HUES6 (cell line): ENCODE measurements around the gene NANOGP8.

Source experiments
- H3K27ac ChIP-seq: 2 replicates; pipeline ENCODE4 v1.7.0; 2013; ENCODE audit warnings: low read depth, mild to moderate bottlenecking, low read length, inconsistent platforms
- H3K27me3 ChIP-seq: 2 replicates; pipeline ENCODE4 v1.6.1; 2013; ENCODE audit warnings: low read length; ENCODE audit not compliant: control insufficient read depth, insufficient read depth
- H3K36me3 ChIP-seq: 2 replicates; pipeline ENCODE4 v1.6.1; 2013; ENCODE audit warnings: low read length; ENCODE audit not compliant: control insufficient read depth, insufficient read depth
- H3K4me1 ChIP-seq: 2 replicates; pipeline ENCODE4 v1.6.1; 2013; ENCODE audit warnings: low read length; ENCODE audit not compliant: control insufficient read depth, insufficient read depth
- H3K4me3 ChIP-seq: 2 replicates; pipeline ENCODE4 v1.5.1; 2013; ENCODE audit warnings: low read depth, low read length
- H3K9ac ChIP-seq: one replicate; pipeline ENCODE4 v1.6.1; 2013; ENCODE audit warnings: mild to moderate bottlenecking, low read length
- H3K9me3 ChIP-seq: 2 replicates; pipeline ENCODE4 v1.6.1; 2013; ENCODE audit warnings: low read depth, low read length; ENCODE audit not compliant: control insufficient read depth, insufficient read depth

Gene NANOGP8

DNA sequence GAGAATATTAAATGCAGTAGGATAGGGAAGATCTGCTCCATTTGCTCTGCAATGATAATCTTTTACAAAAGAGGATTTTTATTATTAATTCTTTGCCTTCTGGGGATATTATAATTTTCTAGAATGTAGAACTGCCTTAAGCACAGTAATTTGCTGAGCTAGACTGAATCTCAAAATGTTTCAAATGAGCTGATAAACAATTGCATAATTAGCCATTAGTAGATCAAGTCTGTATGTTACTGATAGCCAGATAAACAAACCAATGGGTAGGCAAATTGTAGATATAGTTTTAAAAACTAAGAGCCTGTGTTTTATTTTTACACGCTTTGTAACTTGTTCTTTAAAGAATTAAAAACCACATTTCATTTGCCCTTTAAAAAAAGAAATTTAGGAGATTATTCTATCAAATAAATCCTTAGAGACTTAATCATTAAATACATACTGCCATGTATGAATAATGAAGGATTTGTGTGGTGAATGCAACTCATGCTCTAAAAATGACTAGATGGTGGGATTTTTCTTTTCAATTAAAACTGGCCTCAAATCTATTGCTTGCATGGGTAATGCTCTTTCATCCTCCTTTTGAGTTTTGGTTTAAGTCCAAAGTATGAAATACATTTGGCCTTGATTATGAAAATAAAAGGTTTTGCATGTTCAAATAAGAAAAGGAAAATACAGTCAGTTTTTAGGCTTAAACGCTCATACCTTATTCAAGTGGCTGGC, 32.6 kb upstream of the NANOGP8 start:
- H3K4me3 ChIP-seq: no peak overlapping the region
- no peaks in the 10 kb centered on the region for H3K27me3 ChIP-seq
- no peaks in the 10 kb centered on the region for H3K9me3 ChIP-seq

DNA sequence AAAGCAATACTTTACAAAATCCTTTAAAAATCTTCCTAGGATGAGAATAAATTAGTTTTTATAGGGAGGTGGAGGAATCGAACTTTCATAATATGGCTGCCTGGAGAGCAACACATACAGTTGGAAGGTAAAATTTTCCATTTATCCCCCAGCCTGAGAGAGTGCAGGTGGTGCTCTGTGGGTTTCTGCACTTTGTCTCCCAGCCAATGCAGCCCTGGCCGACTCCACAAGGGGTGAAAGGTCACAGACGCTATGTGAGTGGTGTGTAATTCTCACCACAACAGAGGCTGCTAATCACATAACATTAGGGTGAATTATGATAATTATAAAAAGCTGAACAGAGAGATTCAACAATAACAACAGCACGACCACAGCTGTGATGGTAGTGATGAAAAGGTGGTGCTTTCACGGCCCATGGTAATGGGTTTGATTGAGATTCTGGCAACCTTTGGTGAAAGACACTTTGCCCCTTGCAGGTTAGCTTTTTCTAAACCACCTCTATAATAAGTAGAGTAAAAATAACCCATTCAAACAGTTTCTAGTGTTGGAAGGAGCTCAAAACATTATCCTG, 30.1 kb upstream of the NANOGP8 start:
- H3K27ac ChIP-seq: no peak overlapping the region
- H3K27me3 ChIP-seq: no peaks in the 10 kb centered on the region
- H3K36me3 ChIP-seq: no peaks in the 10 kb centered on the region

More for the DNA sequence above, 32.6 kb upstream of the NANOGP8 start:
- H3K4me1 ChIP-seq: peaks cover 12% of the 10 kb centered on the region
- no peak overlapping the region for H3K9ac ChIP-seq
- H3K27ac ChIP-seq: no peak overlapping the region
- no peaks in the 10 kb centered on the region for H3K36me3 ChIP-seq

DNA sequence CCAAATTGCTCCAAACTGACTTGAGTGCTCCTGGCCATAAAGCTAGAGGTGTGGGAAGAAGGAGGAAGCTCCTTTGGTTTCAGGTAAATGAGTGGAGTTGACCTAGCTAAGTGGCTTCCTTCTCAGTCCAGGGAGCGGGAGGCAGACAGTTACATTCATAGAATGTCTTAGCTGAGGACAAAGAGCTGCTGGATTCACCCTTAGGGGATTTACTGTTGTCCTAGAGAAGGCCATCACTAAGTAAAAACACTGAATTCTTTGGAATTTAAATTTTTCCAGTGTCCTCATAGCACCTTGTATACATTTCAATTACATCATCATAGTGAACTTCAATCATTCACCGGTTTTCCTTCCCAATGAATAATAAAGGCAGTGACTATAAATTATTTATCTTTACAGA, 27.3 kb upstream of the NANOGP8 start:
- Histone ChIP-seq H3K27ac (no peak overlapping the region), H3K27me3 (no peaks in the 10 kb centered on the region), H3K4me3 (no peak overlapping the region), H3K4me1 (peaks cover 9% of the 10 kb centered on the region), H3K9me3 (no peaks in the 10 kb centered on the region), H3K9ac (no peak overlapping the region), H3K36me3 (no peaks in the 10 kb centered on the region)

More for the DNA sequence above, 30.1 kb upstream of the NANOGP8 start:
- no peaks in the 10 kb centered on the region for H3K9me3 ChIP-seq
- H3K4me3 ChIP-seq: no peak overlapping the region
- peaks cover 12% of the 10 kb centered on the region for H3K4me1 ChIP-seq
- H3K9ac ChIP-seq: no peak overlapping the region

DNA sequence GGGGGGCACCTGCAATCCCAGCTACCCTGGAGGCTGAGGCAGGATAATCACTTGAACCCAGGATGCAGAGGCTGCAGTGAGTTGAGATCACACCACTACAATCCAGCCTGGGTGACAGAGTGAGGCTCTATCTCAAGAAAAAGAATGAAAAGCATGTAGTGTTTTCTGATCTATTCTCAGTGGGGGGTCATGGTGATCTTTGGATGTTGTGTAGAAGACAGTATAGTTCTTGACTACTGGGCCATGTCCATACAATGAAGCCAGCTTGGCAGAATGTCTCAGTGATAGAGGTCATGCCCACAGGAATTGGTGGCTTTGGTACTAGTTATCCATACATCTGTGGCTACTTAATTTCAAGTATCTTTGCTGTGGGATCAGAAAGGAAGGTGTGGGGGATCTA, 26.8 kb upstream of the NANOGP8 start:
- no peak overlapping the region for H3K4me3 ChIP-seq
- peaks cover 4% of the 10 kb centered on the region; the same call in 1 of the 2 replicates for H3K4me1 ChIP-seq

DNA sequence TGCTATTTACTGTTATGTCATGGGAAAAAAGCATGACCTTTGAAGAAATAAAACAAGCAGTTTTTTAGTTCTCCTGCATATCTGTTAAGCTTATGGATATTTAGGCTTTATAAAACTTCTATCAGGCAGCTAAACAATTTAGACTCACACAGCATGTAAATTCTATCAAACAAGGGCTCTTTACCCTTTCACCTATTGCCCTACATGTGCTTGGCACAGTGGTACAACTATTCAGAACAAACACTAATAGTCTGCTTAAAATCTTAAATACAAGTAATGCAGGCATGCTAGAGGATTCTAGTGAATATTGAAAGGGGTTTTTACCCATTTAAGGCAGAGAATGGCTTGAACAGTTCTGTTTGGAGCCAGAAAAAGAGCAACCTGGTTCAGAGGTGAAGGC, 23.4 kb upstream of the NANOGP8 start:
- no peaks in the 10 kb centered on the region for H3K36me3 ChIP-seq
- H3K9me3 ChIP-seq: no peaks in the 10 kb centered on the region
- H3K27me3 ChIP-seq: no peaks in the 10 kb centered on the region
- no peak overlapping the region for H3K4me3 ChIP-seq
- no peak overlapping the region for H3K27ac ChIP-seq
- no peak overlapping the region for H3K9ac ChIP-seq
- H3K4me1 ChIP-seq: no peaks in the 10 kb centered on the region

More for the DNA sequence above, 26.8 kb upstream of the NANOGP8 start:
- Histone ChIP-seq H3K36me3 (no peaks in the 10 kb centered on the region), H3K9ac (no peak overlapping the region), H3K27me3 (no peaks in the 10 kb centered on the region), H3K27ac (no peak overlapping the region), H3K9me3 (no peaks in the 10 kb centered on the region)

DNA sequence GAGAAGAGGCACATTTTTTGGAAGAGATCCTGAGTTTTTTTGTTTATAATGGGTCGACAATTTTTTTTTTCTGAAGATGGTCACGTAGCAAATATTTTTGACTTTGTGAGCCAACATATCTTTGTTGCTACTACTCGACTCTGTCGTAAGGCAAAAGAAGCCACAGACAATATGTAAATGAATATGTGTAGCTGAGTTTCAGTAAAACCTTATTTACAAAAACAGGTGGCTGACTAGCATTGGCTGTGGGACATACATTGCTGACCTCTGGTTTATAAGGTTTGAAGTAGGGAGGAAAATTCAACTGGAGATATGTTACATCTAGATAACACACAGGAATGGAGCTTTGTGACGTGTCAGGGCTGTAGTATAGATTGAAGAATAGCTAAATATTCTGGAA, 22.5 kb upstream of the NANOGP8 start:
- no peaks in the 10 kb centered on the region for H3K9me3 ChIP-seq
- H3K27ac ChIP-seq: no peak overlapping the region
- no peak overlapping the region for H3K9ac ChIP-seq
- H3K4me1 ChIP-seq: no peaks in the 10 kb centered on the region
- no peak overlapping the region for H3K4me3 ChIP-seq
- H3K36me3 ChIP-seq: no peaks in the 10 kb centered on the region
- H3K27me3 ChIP-seq: no peaks in the 10 kb centered on the region

DNA sequence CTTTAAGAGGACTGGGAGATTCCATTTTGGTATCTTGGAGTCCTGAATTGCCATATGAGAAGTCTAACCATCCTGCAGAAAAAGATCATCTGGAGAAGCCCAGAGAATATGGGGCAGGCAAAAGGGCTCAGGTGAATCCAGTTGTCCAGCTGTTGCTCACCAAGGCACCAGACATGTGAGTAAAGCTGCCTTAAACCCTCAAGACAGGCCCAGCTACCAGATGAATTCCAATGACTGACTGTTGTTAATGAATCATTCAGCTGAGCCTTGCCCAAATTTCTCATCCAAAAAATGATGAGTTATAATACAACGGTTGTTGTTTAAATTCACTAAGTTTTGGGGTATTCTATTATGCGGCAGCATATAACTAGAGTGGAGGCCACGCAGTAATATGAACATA, 22.0 kb upstream of the NANOGP8 start:
- Histone ChIP-seq H3K27ac (no peak overlapping the region), H3K9me3 (no peaks in the 10 kb centered on the region), H3K36me3 (no peaks in the 10 kb centered on the region), H3K4me3 (no peak overlapping the region), H3K4me1 (no peaks in the 10 kb centered on the region), H3K27me3 (no peaks in the 10 kb centered on the region), H3K9ac (no peak overlapping the region)

DNA sequence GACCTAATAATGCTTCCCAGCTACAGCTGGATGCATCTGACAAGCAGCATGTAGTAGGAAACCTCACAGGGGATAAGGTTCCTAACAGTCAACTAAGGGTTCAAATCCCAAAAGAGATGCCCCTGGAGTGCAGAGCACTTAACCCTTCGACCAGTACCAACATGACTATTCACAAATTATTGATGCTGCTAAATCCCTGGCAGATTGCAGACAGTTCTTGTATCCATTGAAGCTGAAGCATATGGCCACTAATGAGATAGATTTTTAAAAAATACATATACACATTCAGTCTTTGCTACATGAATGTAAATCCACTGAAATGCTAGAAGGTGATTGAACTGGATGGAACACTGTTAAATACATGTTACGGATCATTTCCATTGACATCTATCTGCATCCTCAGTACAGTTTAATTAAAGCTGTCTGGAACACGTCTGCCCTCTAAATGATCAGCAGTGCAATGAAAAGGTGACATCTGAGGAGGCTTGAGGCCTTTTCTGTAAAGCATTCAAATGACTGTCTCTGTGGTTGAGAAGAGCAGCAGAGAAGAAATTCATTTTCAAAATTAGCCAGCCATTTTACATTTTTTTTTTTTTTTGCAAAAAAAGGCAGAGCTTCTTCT, 19.5 kb upstream of the NANOGP8 start:
- H3K4me3 ChIP-seq: no peak overlapping the region

DNA sequence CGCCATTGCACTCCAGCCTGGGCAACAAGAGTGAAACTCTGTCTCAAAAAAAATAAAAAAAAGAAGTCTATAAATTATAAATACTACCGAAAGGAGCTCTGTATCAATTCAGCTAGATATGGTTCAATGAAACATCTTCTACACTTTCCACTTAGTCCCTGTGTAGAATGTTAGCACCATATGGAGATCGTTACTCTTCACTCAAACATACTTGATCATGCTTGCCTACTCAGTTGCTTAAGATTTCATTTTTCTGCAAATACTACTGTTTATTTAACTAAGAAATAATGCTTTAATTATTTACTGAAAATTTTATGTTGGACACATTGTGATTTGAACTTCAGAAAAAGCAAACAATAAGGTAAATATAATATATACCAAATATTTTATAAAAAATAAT, 17.1 kb upstream of the NANOGP8 start:
- no peaks in the 10 kb centered on the region for H3K36me3 ChIP-seq
- H3K4me3 ChIP-seq: no peak overlapping the region
- H3K4me1 ChIP-seq: no peaks in the 10 kb centered on the region
- H3K9me3 ChIP-seq: no peaks in the 10 kb centered on the region
- no peaks in the 10 kb centered on the region for H3K27me3 ChIP-seq
- no peak overlapping the region for H3K9ac ChIP-seq
- no peak overlapping the region for H3K27ac ChIP-seq

More for the DNA sequence above, 19.5 kb upstream of the NANOGP8 start:
- no peaks in the 10 kb centered on the region for H3K4me1 ChIP-seq
- no peaks in the 10 kb centered on the region for H3K36me3 ChIP-seq
- no peaks in the 10 kb centered on the region for H3K27me3 ChIP-seq
- no peak overlapping the region for H3K27ac ChIP-seq
- H3K9ac ChIP-seq: no peak overlapping the region
- no peaks in the 10 kb centered on the region for H3K9me3 ChIP-seq

DNA sequence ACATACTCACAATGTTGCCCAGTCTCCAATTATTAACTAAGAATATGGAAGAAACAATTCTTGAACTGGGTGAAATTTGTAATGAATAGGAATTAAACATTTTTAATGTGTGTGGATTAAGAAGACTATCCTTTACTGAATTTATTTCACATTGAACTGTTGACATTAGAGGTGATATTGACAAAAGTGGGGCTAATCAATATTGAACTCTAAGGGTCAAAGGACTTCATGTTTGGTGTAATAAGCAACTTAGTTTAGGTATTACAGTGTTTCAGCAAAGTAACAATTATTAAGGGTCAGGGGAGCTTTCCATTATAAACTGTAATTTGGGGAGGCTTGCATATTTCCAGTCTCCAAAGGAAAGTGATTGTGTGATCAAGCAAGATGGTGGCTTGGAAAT, 16.2 kb upstream of the NANOGP8 start:
- no peaks in the 10 kb centered on the region for H3K9me3 ChIP-seq
- no peak overlapping the region for H3K4me3 ChIP-seq
- H3K9ac ChIP-seq: no peak overlapping the region
- H3K36me3 ChIP-seq: no peaks in the 10 kb centered on the region
- no peaks in the 10 kb centered on the region for H3K27me3 ChIP-seq
- H3K27ac ChIP-seq: no peak overlapping the region
- no peaks in the 10 kb centered on the region for H3K4me1 ChIP-seq

DNA sequence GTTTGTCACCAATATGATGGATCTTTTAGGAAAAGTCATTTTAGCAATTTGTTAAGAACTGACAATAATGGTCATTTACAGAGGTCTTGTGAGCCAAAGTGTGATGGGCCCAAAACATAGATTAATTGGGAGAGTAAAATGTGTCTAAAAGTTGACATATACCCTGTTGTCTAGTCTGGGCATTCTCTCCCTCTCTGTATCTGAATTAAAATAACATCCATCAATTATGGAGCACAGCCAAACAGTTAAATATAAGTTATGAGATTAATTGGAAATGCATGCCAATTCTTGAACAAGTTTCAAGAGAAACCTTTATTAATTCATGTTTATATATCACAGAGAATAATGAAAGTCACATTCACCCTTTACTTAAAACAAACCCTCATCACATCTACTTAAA, 13.6 kb upstream of the NANOGP8 start:
- Histone ChIP-seq H3K4me1 (no peaks in the 10 kb centered on the region), H3K27me3 (no peaks in the 10 kb centered on the region), H3K4me3 (no peak overlapping the region), H3K27ac (no peak overlapping the region), H3K36me3 (no peaks in the 10 kb centered on the region), H3K9me3 (no peaks in the 10 kb centered on the region), H3K9ac (no peak overlapping the region)
